ENCODE measurements around the gene SUPT20HL1.

- TF ChIP-seq, protein P1, sequence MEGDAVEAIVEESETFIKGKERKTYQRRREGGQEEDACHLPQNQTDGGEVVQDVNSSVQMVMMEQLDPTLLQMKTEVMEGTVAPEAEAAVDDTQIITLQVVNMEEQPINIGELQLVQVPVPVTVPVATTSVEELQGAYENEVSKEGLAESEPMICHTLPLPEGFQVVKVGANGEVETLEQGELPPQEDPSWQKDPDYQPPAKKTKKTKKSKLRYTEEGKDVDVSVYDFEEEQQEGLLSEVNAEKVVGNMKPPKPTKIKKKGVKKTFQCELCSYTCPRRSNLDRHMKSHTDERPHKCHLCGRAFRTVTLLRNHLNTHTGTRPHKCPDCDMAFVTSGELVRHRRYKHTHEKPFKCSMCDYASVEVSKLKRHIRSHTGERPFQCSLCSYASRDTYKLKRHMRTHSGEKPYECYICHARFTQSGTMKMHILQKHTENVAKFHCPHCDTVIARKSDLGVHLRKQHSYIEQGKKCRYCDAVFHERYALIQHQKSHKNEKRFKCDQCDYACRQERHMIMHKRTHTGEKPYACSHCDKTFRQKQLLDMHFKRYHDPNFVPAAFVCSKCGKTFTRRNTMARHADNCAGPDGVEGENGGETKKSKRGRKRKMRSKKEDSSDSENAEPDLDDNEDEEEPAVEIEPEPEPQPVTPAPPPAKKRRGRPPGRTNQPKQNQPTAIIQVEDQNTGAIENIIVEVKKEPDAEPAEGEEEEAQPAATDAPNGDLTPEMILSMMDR (conservative IDR thresholded peaks at IDR 0.05; ENCODE audit: low read depth, low read length): no peak
- TF ChIP-seq EZH2 (IDR thresholded peaks at IDR 0.05; ENCODE audit: borderline replicate concordance, low read depth, low read length, poor library complexity, severe bottlenecking): no peak
Observed at GRCh38 chrX:24333371-24333770, 27.1 kb upstream of the SUPT20HL1 start.
